Measurements from ENCODE around the gene MOB3C.

The MOB3C gene

GRCh38 chr1:46637444-46638083 is 21.0 kb upstream of the MOB3C start:
- no peak for DNase-seq

- no peak for DNase-seq
Observed at GRCh38 chr1:46635205-46635604, 18.6 kb upstream of the MOB3C start.

DNA sequence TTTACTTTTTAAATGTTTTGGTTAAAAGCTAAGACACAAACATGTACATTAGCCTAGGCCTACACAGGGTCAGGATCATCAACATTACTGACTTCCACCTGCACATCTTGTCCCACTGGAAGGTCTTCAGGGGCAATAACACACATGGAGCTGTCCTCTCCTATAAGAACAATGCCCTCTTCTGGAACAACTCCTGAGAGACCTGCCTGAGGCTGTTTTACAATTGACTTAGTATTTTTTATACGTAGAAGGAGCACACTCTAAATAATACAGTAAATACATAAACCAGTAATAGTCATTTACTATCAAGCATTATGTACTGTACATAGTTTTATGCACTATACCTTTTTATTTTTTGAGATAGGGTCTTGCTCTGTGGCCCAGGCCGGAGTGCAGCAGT is 14.1 kb upstream of the MOB3C start:
- DNase-seq, result no peak

DNA sequence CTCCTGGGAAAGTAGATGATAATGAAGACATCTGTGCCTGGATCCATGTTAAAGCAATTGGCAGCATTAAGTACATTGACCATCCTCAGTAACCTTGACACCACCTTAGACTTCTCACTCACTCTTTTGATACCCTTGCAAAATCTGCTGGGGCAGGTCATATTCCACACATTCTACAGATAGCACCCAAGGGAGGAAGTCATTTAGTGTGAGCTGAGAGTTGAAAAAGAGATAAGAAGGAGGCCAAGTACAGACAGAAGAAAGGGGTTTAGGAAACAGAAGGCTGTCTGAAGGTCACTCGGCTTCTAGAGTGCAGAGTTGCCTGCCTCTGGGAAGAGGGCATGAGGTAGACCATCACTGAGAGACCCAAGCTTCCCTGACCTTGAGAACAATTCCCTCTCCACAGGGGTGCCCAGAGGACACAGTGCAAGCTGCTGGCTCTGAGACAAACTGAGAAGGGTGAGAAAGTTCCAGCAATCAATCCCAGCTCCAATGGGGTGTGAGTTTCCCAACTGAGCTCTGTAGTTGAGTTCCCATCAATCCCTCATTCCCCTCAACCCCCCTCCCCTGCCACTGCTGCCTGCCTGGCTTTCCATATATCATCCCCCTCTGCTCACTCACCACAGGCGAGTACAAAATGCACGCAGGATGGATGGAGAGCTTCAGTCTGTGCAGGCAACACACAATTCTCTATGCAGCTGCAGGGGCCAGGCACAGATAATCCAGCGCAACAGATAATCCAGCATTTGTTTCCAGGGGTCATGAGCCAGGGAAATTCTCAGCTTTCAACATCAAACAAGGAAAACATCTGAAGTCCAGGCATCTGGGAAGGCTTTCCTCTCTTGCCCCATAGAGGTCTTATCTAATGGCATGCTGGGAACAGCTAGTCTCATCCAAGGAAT is 7.4 kb upstream of the MOB3C start:
- DNase-seq, result no peak

DNA sequence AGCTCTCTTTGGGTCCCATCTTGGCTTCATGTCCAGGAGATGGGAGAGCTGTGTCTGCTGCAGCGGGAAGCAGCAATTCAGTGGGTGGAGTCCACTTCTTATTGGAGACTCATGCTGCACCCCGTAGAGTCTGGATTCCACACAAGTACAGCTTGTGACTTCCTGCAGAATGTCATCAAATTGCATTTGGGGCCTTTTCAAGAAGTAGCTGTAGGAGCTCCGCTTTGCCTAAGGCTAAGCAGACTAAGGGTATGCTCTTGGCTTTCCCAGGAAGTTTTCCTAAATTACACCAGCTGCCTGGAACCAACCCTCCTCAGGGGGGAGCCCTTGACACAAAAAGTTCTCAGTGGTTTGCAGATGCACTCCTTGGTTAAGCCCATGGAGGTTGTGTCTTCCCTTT is 5.7 kb upstream of the MOB3C start:
- no peak for DNase-seq

- no peak for DNase-seq
Observed at GRCh38 chr1:46621930-46622329, 5.3 kb upstream of the MOB3C start.

DNA sequence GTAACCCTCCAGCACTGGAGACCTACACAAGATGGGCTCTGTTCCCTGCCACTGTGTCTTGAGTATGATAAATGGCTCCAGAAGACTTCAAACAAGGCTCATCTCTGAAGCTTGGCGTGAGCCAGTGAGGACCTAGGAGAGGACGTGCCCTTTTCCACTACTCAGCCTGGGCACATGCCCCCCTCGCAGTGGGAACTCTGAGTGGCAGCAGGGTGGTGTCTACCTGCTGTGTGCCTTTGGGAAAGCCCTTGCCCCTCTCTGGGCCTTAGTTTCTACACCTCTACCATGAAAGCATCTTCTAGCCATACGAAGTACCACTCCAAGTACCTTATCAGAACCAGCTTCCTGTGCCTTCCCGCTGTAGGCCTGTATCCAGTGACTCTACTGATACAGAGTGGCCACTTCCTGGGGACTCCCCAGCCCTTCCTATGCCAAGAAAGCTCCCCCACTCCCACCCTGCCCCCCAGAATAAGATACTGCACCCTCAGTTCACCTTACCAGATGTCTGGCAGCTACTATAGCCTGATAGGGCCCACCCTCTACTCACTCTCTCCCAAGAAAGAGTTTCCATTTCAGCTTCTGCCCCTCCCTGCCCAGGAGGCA is 3.1 kb upstream of the MOB3C start:
- DNase-seq, result no peak

DNA sequence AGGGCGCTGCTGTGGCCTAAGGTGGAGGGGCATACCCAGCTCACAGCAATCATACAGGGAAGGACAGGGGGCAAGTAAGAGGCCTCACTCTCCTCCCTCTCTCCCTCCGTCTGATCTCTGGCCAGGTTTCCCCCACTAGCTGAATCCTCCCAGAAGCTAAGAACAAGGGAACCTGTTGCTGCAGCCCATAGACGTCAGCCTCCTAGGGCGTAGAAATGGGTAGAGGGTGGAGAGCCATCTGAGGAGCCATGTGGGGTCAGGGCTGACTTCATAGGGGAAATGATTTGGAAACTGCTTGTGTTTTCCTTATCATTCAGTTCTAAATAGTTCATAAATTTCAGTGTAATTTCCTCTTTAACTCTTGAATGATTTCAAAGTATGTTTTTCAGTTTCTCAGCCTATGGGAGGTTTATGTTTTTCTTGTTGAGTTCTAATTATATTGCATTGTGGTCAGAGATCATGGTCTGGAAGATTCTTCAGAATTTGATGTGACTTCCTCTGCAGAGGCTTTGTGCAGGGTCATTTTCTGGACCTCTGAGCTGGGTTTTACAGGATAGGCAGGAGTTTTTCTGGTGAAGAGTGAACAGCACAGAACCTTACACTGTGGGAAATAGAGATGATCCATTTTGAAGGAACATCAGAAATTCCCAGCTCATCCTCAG is 2.3 kb upstream of the MOB3C start:
- DNase-seq, result no peak

- DNase-seq, result no peak
Observed at GRCh38 chr1:46617833-46618232, 1.2 kb upstream of the MOB3C start.

DNA sequence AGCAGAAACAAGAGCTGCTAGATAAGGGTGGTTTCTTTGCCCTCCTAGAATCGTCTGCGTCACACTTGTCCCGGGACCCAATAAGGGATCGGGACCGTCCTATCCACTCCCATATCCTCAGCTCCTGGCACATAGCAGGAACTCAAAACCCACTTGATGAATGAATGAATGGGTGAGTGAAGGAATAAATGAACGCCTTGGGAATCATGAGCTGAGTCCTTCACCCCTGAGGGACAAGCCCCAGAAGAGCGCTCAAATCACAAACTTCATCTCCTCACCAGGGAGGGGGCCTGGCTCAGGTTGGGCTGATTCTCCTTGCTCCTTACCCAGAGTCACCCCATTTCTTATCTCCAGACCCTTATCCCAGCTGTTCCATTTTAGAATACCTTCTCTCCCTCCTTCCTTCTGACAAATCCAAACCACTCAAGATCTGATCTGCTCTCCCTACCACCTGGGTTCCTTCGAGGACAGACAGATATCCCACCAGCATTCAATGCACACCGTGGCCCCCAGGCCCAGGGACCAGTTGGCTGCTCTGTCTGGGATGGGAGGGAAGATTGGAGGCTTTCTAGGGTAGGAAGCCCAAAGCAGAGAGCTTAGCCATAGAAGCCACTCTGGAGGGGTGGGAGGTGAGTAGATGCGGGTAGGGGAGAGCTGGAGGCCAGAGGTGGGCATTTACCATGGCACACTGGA is 643 bp upstream of the MOB3C start:
- no peak for DNase-seq

- no peak for DNase-seq
Observed at GRCh38 chr1:46615735-46616134, 876 bp downstream of the MOB3C start.

GRCh38 chr1:46615088-46615487 is 1.5 kb downstream of the MOB3C start:
- no peak for DNase-seq

GRCh38 chr1:46614604-46614984 is 2.0 kb downstream of the MOB3C start:
- DNase-seq, result no peak

- no peak for DNase-seq
Observed at GRCh38 chr1:46613661-46614603, 2.7 kb downstream of the MOB3C start.

GRCh38 chr1:46612937-46613660 is 3.5 kb downstream of the MOB3C start:
- no peak for DNase-seq

GRCh38 chr1:46611691-46612221 is 4.9 kb downstream of the MOB3C start:
- no peak for DNase-seq

- DNase-seq, result no peak
Observed at GRCh38 chr1:46607345-46608130, 9.1 kb downstream of the MOB3C start.

DNA sequence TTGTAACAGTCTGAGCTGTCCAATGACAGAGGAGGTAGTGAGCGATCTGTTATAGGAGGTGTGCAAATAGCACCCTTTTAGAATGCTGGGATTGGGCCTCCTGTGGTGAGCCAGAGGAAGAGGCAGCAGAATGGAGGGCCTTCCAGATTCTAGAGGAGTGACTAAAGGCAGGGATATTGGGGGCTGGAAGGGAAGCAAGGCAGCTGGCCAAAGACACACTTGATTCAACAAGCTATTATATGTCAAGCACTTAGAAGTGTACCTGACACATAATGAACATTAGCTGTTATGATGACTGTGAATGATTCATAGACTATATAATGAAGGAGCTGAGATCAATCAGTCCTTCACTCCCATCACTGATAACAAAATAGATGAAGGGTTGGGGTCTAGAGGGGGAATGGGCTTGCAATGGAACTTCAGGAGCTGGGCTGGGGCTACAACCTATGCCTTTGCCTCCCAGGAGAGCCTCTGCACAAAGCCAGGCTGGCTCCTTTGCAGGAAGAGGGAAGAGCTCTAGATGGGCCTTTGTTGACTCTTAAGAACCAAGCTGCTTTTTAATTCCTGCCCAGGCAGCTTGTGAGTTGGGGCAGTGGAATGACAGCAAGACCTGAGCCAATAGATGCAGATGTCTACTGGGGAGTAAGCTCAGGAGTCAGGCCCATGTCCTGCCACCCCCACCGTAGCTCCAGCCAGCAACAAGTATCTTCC is 10.2 kb downstream of the MOB3C start:
- no peak for DNase-seq

GRCh38 chr1:46605232-46605631 is 11.4 kb downstream of the MOB3C start:
- no peak for DNase-seq

Data from activated CD8-positive, alpha-beta memory T cell treated with anti-CD3 and anti-CD28 coated beads, Interleukin-2, amount 50 U/mL, for 48 hours (primary cell).